GM12878 (cell line): ENCODE measurements around the gene PHF23. TPM values are rescaled to one million over a fixed set of nuclear protein-coding genes. Genes with fewer than 3 reads are reported as not detected.

ENCODE experiments used
- ATAC-seq: fragments of 200-7000 bp; cut with Tn5 transposase; 3 replicates; pipeline ENCODE4 v1.9.1; 2020; ENCODE audit warnings: mild to moderate bottlenecking, moderate library complexity
- BruUV-seq: library from RNA; stranded (reverse); fragments of 400-500 nt; replicated peaks from 2 replicates; lab custom pipeline; 2021; lab: Mats Ljungman, UMichigan
- CTCF ChIA-PET: fragments of 300-600 bp; sonication (Branson Sonifier 250); formaldehyde crosslinking; extraction: SDS; loops from one replicate; lab custom pipeline; 2021; ENCODE audit warnings: inconsistent platforms; lab: Yijun Ruan, JAX
- POLR2A ChIA-PET: fragments of 350-600 bp; formaldehyde crosslinking; extraction: SDS; loops from one replicate; lab custom pipeline; 2021; ENCODE audit warnings: inconsistent platforms; lab: Charles Lee
- RAD21 ChIA-PET: fragments of 300-600 bp; sonication (Branson Sonifier 250); formaldehyde crosslinking; loops from one replicate; lab custom pipeline; 2023; ENCODE audit warnings: antibody characterized with exemption; ENCODE audit not compliant: unreplicated experiment; lab: Charles Lee
- SMC1A ChIA-PET: fragments of 300-600 bp; sonication (Branson Sonifier 250); formaldehyde crosslinking; loops from one replicate; lab custom pipeline; 2023; ENCODE audit not compliant: unreplicated experiment, uncharacterized antibody; lab: Charles Lee
- DNase-seq: peaks from one replicate; pipeline ENCODE4 v3.0.0-alpha.2; 2011; ENCODE audit warnings: low read depth, low spot score
- FAIRE-seq: peaks from 3 replicates; lab custom pipeline; 2011; peaks lifted over from hg19 to GRCh38; lab: Jason Lieb, UNC
- H2AFZ ChIP-seq: 2 replicates; pipeline ENCODE4 v1.6.0; 2011; ENCODE audit warnings: low read depth, low read length, control low read depth; ENCODE audit not compliant: control insufficient read depth
- H3K27ac ChIP-seq: 2 replicates; pipeline ENCODE4 v1.5.1; 2011; ENCODE audit warnings: control low read depth; ENCODE audit not compliant: control insufficient read depth, insufficient read depth
- H3K27me3 ChIP-seq, 2 experiments: replicated peaks in 1 of 2; 2 replicates each; pipeline versions ENCODE4 v1.6.0 to v1.6.1; 2011; ENCODE audit warnings: low read length in 1 of 2; ENCODE audit not compliant: control insufficient read depth in 2 of 2, insufficient read depth in 2 of 2
- H3K36me3 ChIP-seq, 2 experiments: 2 replicates each; pipeline ENCODE4 v1.5.1; 2011; ENCODE audit warnings: low read length in 1 of 2; ENCODE audit not compliant: control insufficient read depth in 2 of 2, insufficient read depth in 2 of 2
- H3K4me1 ChIP-seq: 2 replicates; pipeline ENCODE4 v1.6.1; 2011; ENCODE audit warnings: mild to moderate bottlenecking, low read length, moderate library complexity, mixed read lengths; ENCODE audit not compliant: control insufficient read depth, insufficient read depth
- H3K4me2 ChIP-seq: 2 replicates; pipeline ENCODE4 v1.6.0; 2011; ENCODE audit warnings: control low read depth; ENCODE audit not compliant: control insufficient read depth, insufficient read depth
- H3K4me3 ChIP-seq: fragments of 200-600 bp; sonication (generic); 2 replicates; pipeline ENCODE4 v1.5.1; 2016
- H3K79me2 ChIP-seq: 2 replicates; pipeline ENCODE4 v1.6.0; 2011; ENCODE audit warnings: low read length; ENCODE audit not compliant: control insufficient read depth, insufficient read depth
- H3K9ac ChIP-seq: 2 replicates; pipeline ENCODE4 v1.8.0; 2011; ENCODE audit warnings: low read length, control low read depth, mixed read lengths; ENCODE audit not compliant: control insufficient read depth, insufficient read depth
- H3K9me3 ChIP-seq: replicated peaks from 3 replicates; pipeline ENCODE4 v1.5.1; 2011; ENCODE audit warnings: mild to moderate bottlenecking, low read length; ENCODE audit not compliant: control insufficient read depth, insufficient read depth
- H4K20me1 ChIP-seq: 2 replicates; pipeline ENCODE4 v1.6.0; 2011; ENCODE audit not compliant: control insufficient read depth, insufficient read depth
- BACH1 ChIP-seq: fragments of 450-650 bp; IDR thresholded peaks from 2 replicates; pipeline ENCODE4 v1.6.1; 2017; ENCODE audit warnings: mild to moderate bottlenecking, borderline replicate concordance
- CBX3 ChIP-seq: fragments of 200-600 bp; sonication (generic); IDR thresholded peaks from 2 replicates; pipeline ENCODE4 v1.6.1; 2016; ENCODE audit warnings: low read depth, borderline replicate concordance
- CBX5 ChIP-seq: sonication (generic); IDR thresholded peaks from 2 replicates; pipeline ENCODE4 v1.6.1; 2016; ENCODE audit warnings: low read depth, moderate library complexity, mild to moderate bottlenecking, inconsistent platforms
- ETV6 ChIP-seq, 2 experiments: fragments of 450-650 bp in 1 of 2; IDR thresholded peaks in 1 of 2; conservative IDR thresholded peaks in 1 of 2; 2 replicates each; pipeline ENCODE4 v1.6.1; 2014; ENCODE audit warnings: antibody characterized with exemption in 1 of 2, borderline replicate concordance in 1 of 2, low read depth in 1 of 2, mild to moderate bottlenecking in 1 of 2, moderate library complexity in 1 of 2
- MEF2B ChIP-seq: fragments of 450-650 bp; IDR thresholded peaks from 2 replicates; pipeline ENCODE4 v1.6.1; 2018; ENCODE audit warnings: mild to moderate bottlenecking, moderate library complexity; ENCODE audit not compliant: partially characterized antibody, poor library complexity, severe bottlenecking
- NFYA ChIP-seq: IDR thresholded peaks from 2 replicates; pipeline ENCODE4 v1.6.1; 2011; ENCODE audit warnings: low read depth, mild to moderate bottlenecking, low read length, improper control_type of control experiment, borderline replicate concordance
- NR2C2 ChIP-seq: IDR thresholded peaks from 2 replicates; pipeline ENCODE4 v1.6.1; 2011; ENCODE audit warnings: borderline replicate concordance, low read depth; ENCODE audit not compliant: control insufficient read depth, insufficient read length
- POLR2AphosphoS5 ChIP-seq: IDR thresholded peaks from 2 replicates; pipeline ENCODE4 v1.6.1; 2011; ENCODE audit warnings: mild to moderate bottlenecking, low read length, inconsistent platforms
- ZSCAN29 ChIP-seq: fragments of 450-650 bp; IDR thresholded peaks from 2 replicates; pipeline ENCODE4 v1.6.1; 2017; ENCODE audit warnings: mild to moderate bottlenecking, moderate library complexity
- WGBS: methylation state at CpG from one replicate; pipeline ENCODE4 v1.1.6; 2016; ENCODE audit warnings: low lambda C conversion rate; ENCODE audit not compliant: insufficient replicate concordance, insufficient coverage; ENCODE audit errors: missing lambda C conversion rate; 5-methylcytosine and 5-hydroxymethylcytosine counted together
- in situ Hi-C: fragments of 300-500 bp; cut with MboI; formaldehyde crosslinking; loops from 9 replicates; pipeline ENCODE4 v1.14.3; 2018; ENCODE audit warnings: mixed read lengths
- intact Hi-C: fragments of 100-400 bp; cut with micrococcal nuclease; formaldehyde crosslinking; loops from one replicate; pipeline ENCODE4 v1.14.2; 2022; ENCODE audit not compliant: unreplicated experiment
- polyA plus RNA-seq, 11 experiments: library from polyadenylated mRNA; depleted of rRNA in 4 of 11; unstranded in 6 of 11; stranded (reverse) in 5 of 11; fragments of >200 nt; fragmentation: Nextera tagmentation in 4 of 11; fragmentation: Illumina TruSeq in 1 of 11; extraction: Ambion mirVana in 4 of 11; extraction: Trizol in 1 of 11; gene quantifications; 1 replicate in 1 of 11; 2 replicates in 10 of 11; pipeline versions ENCODE4 v1.2.1 to v1.2.3, GENCODE V29; 2011 to 2016; ENCODE audit warnings: inconsistent platforms in 2 of 11, missing spikeins in 2 of 11, low read depth in 1 of 11
- total RNA-seq, 4 experiments: library from RNA; depleted of rRNA in 3 of 4; stranded (reverse); fragments of >200 nt in 3 of 4; fragmentation: Illumina TruSeq in 1 of 4; extraction: Trizol in 1 of 4; gene quantifications; 2 replicates each; pipeline versions ENCODE4 v1.2.1 to v1.2.3, GENCODE V29; 2013 to 2021
- TF ChIP-seq, protein P1 (sequence below): IDR thresholded peaks from 2 replicates; pipeline ENCODE4 v1.6.1; 2012; ENCODE audit warnings: low read length, inconsistent platforms
- TF ChIP-seq, protein P2 (sequence below): fragments of 450-650 bp; IDR thresholded peaks from 2 replicates; pipeline ENCODE4 v1.6.1; 2017; ENCODE audit warnings: mild to moderate bottlenecking, moderate library complexity

Gene PHF23
- total and polyA plus RNA-seq, 10 of the 15 experiments (the other 5 are each of a cell fraction or from before 2014, with no cell fraction given) = 8.2 to 84.8 (median 32.6) TPM

DNA sequence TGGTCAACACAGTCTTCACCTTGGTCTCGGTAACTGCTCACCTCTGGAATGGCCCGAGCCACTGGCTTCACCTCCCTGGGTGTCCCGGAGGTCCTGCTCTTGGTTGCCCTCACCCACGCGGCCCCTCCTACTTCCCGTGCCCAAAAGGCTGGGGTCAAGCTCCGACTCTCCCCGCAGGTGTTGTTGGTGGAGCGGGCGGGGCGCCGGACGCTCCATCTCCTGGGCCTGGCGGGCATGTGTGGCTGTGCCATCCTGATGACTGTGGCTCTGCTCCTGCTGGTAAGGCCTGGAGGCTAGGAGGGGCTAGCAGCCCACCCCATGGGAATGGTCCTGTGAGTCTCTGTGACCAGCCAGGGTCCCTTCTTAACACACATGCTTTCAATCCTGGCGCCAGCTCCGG is 45.7 kb upstream of the PHF23 start:
- DNase-seq (no peak), ATAC-seq (no peak), FAIRE-seq (no peak)
- no peak overlapping the region for H3K27ac ChIP-seq
- intact Hi-C loops = no loop called here
- CTCF ChIA-PET = interaction anchor here (0.8 to 10.3 kb wide), 2 partner anchors 13 to 71 kb away, joined by 3 to 102 read pairs; no protein-coding TSS in a partner anchor
- H3K9ac ChIP-seq = no peak overlapping the region
- peaks cover 8% of the 10 kb centered on the region for H3K4me1 ChIP-seq
- no TSS peak for BruUV-seq
- H3K4me3 ChIP-seq = no peak overlapping the region
- POLR2A ChIA-PET = no interaction called here
- H3K9me3 ChIP-seq = no peaks in the 10 kb centered on the region
- in situ Hi-C loops = no loop called here
- H3K27me3 ChIP-seq = peaks cover 0 to 1% of the 10 kb centered on the region in 2 experiments; a peak in 3 of 4 replicates
- WGBS = 59% methylated on average over 16 of the region's 16 CpGs
- no peak overlapping the region for H3K4me2 ChIP-seq
- no peaks in the 10 kb centered on the region for H3K36me3 ChIP-seq
- TF ChIP-seq NFYA (no peak), MEF2B (no peak), ZSCAN29 (no peak), NR2C2 (no peak), BACH1 (no peak), CBX5 (no peak), ETV6 (conservative IDR thresholded peaks at IDR 0.05 in 1 of 2, IDR thresholded peaks at IDR 0.05 in 1 of 2; ENCODE audit: borderline replicate concordance in 1 of 2, low read depth in 1 of 2) (no peak), CBX3 (no peak), POLR2AphosphoS5 (no peak)
- TF ChIP-seq, protein P1, sequence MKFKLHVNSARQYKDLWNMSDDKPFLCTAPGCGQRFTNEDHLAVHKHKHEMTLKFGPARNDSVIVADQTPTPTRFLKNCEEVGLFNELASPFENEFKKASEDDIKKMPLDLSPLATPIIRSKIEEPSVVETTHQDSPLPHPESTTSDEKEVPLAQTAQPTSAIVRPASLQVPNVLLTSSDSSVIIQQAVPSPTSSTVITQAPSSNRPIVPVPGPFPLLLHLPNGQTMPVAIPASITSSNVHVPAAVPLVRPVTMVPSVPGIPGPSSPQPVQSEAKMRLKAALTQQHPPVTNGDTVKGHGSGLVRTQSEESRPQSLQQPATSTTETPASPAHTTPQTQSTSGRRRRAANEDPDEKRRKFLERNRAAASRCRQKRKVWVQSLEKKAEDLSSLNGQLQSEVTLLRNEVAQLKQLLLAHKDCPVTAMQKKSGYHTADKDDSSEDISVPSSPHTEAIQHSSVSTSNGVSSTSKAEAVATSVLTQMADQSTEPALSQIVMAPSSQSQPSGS = no peak
- TF ChIP-seq, protein P2, sequence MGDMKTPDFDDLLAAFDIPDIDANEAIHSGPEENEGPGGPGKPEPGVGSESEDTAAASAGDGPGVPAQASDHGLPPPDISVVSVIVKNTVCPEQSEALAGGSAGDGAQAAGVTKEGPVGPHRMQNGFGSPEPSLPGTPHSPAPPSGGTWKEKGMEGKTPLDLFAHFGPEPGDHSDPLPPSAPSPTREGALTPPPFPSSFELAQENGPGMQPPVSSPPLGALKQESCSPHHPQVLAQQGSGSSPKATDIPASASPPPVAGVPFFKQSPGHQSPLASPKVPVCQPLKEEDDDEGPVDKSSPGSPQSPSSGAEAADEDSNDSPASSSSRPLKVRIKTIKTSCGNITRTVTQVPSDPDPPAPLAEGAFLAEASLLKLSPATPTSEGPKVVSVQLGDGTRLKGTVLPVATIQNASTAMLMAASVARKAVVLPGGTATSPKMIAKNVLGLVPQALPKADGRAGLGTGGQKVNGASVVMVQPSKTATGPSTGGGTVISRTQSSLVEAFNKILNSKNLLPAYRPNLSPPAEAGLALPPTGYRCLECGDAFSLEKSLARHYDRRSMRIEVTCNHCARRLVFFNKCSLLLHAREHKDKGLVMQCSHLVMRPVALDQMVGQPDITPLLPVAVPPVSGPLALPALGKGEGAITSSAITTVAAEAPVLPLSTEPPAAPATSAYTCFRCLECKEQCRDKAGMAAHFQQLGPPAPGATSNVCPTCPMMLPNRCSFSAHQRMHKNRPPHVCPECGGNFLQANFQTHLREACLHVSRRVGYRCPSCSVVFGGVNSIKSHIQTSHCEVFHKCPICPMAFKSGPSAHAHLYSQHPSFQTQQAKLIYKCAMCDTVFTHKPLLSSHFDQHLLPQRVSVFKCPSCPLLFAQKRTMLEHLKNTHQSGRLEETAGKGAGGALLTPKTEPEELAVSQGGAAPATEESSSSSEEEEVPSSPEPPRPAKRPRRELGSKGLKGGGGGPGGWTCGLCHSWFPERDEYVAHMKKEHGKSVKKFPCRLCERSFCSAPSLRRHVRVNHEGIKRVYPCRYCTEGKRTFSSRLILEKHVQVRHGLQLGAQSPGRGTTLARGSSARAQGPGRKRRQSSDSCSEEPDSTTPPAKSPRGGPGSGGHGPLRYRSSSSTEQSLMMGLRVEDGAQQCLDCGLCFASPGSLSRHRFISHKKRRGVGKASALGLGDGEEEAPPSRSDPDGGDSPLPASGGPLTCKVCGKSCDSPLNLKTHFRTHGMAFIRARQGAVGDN = no peak
- no peak overlapping the region for H2AFZ ChIP-seq
- SMC1A ChIA-PET = no interaction called here
- RAD21 ChIA-PET = interaction anchor here (1.7 kb wide), 1 partner anchor 11 kb away, joined by 10 read pairs; no protein-coding TSS in a partner anchor
- H4K20me1 ChIP-seq = no peaks in the 10 kb centered on the region; the same call in none of the 2 replicates
- H3K79me2 ChIP-seq = no peaks in the 10 kb centered on the region
